Stimulated activated CD8-positive, alpha-beta memory T cell treated with anti-CD3 and anti-CD28 coated beads, Interleukin-15, amount 100 ng/mL, for 1 hour (primary cell): ENCODE data around the gene LYPD1.

Experiments
- DNase-seq: peaks from one replicate; pipeline ENCODE4 v3.0.0-alpha.2; 2020; ENCODE audit warnings: low read depth

LYPD1 gene

DNA sequence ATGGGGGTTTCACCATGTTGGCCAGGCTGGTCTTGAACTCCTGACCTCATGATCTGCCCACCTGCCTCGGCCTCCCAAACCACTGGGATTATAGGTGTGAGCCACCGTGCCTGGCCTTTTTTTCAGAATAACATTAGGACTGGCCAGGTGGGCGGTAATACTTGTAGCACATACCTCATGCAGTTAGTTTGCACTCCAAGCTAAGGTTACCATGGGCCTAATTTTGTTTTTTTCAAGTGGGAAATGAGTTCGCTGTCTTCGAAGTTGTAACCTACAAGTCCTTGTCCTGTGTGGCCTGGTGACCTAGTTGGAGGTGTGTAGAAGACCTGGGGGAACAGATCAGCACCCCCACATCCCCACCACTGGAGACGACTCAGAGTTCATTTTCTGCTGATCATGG is 74.8 kb downstream of the LYPD1 start:
- DNase-seq, result no peak
